ENCODE measurements around the gene CDH10.

DNA sequence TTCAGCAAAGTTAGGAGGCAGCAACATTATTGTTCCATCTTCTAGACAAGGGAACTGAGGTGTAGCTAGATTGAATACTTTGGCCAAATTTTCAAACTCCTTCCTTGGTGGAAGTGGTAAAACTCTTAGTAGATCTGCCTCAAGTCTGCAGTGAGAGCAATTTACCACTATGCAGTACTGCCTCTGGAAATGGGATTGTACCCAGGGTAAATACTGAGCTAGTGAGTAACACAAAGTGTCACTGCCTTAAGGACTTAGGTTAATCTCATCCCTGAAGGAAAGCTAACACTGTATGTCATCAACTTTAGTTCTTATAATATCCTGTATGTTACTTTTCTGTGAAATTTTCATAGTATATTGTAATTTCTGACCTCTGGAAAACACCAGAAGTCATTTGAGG, 13.9 kb downstream of the CDH10 start:
- TF ChIP-seq, protein P1, sequence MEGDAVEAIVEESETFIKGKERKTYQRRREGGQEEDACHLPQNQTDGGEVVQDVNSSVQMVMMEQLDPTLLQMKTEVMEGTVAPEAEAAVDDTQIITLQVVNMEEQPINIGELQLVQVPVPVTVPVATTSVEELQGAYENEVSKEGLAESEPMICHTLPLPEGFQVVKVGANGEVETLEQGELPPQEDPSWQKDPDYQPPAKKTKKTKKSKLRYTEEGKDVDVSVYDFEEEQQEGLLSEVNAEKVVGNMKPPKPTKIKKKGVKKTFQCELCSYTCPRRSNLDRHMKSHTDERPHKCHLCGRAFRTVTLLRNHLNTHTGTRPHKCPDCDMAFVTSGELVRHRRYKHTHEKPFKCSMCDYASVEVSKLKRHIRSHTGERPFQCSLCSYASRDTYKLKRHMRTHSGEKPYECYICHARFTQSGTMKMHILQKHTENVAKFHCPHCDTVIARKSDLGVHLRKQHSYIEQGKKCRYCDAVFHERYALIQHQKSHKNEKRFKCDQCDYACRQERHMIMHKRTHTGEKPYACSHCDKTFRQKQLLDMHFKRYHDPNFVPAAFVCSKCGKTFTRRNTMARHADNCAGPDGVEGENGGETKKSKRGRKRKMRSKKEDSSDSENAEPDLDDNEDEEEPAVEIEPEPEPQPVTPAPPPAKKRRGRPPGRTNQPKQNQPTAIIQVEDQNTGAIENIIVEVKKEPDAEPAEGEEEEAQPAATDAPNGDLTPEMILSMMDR (IDR thresholded peaks at IDR 0.05 in 4 of 5, conservative IDR thresholded peaks at IDR 0.05 in 1 of 5), result no peak
- TF ChIP-seq POLR2A (IDR thresholded peaks at IDR 0.05), result no peak
